HG03342 (cell line): ENCODE measurements around the gene SLC6A12.

ENCODE experiments used
- ATAC-seq: cut with Tn5 transposase; IDR thresholded peaks from one replicate; pipeline ENCODE4 v1.9.1; 2021; ENCODE audit warnings: mild to moderate bottlenecking, moderate library complexity; ENCODE audit not compliant: unreplicated experiment

SLC6A12 gene

GRCh38 chr12:214003-214741 is at the start of gene SLC6A12:
Gene SLC6A12 (minus strand): TSS chr12:214157. CDS start chr12:209986, 4,171 bp downstream.
- ATAC-seq = no peak

- no peak for ATAC-seq
Measured at GRCh38 chr12:263574-263973, 49.6 kb upstream of the SLC6A12 start.

- ATAC-seq = no peak
Measured at GRCh38 chr12:262817-263216, 48.9 kb upstream of the SLC6A12 start, which contains the start of gene SLC6A13. Gene SLC6A13 (minus strand): TSS chr12:262836. CDS start chr12:260052, 2,784 bp downstream.

DNA sequence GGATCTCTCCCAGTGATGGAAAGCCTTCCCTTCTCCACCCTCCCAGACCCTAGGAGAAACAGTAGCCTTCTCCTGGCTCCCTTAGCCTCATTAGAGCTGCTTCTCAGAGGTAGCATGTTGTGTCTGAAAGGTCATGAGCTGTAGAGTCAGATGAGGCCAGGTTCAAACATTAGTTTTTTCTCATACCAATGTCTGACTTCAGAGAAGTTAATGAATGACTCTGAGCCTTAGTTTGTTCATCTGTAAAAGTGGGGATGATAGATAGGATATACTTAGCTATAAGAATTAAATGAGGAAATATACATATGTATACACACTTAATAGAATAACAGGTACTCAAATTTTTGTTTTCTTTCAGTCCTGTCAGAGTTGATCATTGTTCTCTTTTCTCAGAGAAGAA is 48.2 kb upstream of the SLC6A12 start:
- ATAC-seq = no peak

DNA sequence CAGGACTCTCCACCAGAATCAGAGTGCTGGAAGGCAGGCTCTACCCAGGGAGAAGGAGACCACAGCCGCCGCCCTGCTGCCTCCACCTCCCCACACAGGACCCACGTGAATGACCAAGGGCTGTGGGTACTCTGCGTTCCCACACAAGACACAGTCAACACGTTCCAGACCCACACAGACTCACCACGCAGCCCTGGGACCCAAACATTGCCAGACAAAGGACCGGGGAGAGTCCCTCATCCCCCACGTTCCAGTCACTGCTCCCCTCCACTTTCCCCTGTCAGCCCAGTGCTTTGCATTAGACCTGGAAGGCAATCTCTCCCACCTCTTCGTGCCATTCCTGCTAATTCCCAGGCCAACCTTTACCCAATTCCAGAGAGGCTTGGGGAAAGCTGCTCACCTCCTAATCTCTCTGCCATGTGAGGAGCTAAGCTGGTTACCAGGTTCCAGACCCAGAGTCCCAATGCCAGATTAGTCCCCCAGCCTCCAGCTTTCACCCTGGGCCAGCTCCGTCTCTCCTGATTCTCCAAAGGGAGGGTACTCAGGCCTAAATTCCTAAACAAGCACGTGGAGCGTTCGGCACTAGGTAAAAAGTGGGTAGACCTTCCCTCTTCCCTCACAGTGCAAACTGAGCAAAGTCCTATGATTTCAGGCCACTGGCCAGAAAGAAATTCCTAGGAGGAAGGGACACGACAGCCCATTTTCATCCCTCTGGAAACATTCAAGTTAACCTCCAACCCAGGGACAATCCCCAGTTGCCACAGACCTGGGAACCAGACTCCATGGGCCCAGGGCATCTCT is 43.8 kb upstream of the SLC6A12 start:
- no peak for ATAC-seq

DNA sequence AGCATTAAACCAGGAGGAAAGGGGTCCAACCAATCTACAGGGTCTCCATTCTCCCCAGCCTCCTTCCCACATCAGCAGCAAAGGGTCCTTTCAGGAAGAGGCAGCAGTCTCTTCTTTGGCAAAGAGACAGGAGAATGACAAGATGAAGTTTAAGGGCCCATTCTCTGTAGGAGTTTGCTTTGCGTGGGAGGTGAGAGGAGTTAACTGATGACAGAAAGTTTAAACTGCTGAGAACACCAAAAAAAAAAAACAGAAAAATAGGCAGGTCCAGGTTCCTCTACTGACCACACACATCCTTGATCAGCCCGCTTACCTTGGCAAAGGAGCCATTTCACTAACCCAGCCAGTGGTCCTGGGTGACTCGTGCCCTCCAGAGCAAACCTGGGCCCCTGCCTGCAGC is 43.0 kb upstream of the SLC6A12 start:
- no peak for ATAC-seq

DNA sequence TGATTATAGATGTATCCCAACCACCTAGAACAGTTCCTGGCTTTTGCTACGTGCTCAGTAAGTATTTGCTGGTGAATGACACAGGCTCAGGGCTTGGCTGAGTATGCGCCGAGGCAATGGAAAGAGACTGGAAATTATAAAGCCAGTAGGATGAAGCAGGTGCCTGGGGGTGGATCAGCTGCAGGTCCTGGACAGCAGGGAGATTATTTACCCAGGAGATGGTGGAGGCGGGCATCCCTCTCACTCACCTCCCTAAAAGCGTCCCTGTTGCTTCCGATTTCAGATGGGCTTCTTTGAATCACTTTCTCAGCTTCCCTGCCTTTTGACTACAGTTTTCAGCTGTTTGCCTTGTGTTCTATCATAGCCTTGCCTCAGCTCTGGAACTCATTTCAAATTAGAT is 42.3 kb upstream of the SLC6A12 start:
- ATAC-seq = no peak

DNA sequence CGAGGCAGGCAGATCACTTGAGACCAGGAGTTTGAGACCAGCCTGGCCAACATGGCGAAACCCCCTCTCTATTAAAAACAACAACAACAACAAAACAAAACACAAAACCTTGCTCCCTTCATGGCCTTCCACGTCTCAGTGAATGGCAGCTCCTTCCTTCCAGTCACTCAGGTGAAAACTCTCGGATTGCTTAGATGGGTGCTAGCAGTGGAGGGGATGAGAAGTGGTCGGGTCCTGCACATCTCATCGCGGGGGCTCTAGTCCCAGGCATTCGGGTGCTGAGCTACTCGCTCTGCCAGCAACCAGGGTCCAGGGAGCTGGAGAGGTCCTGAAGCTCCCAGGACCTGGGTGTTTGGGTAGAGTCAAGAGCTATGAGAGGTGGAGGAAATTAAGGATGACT is 41.0 kb upstream of the SLC6A12 start:
- ATAC-seq = no peak

DNA sequence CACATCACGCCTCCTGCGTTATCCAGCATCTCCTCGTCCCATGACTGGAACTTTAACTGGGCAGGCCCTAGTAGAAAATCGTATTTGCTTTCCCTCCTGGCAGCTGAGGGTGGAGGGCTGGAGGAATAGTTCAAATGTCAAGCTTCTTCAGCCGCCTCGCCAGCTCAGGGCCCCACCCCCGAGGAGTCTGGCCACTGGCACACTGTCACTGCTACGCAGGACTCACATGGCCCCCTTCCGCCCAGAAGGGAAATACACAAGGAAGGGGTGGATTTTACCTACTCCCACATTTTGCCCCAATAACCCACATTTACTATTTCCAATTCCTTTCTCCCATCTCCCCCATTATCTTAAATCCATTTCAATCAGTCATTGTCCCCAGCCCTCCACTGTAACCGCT is 40.1 kb upstream of the SLC6A12 start:
- ATAC-seq = no peak

DNA sequence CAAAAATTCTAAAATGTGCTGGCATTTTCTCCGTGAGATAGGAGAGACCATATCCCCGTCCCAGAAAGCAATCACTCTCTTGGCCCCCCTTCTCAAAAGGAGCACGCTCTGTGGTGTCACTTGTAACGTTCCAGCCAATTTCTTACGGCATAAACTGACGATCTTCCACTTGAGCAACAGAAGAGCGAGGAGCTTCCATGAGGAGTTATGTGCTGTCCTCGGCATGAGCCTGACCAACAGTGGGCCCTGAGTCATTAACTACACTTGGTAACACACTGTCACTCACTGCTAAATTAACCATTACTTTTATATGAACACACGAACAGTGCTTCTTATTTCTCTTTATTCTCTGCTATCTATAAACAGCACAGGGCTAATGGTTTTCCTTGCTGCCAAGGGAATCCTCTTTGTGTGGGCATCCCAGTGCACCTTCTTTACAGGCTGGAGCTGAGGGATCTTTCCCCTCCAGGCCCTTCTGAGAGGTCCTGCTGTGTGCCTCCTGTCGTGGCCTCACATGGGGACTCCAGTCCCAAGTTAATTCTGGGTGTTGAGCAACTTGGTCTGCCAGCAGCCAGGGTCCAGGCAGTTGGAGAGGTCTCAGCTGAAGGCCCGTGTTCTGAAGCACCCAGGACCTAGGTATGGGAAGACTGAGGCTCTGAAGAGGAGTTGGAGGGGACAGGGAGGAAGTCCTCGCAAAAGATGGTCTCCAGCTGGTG is 39.3 kb upstream of the SLC6A12 start:
- no peak for ATAC-seq

- ATAC-seq = no peak
Measured at GRCh38 chr12:252636-253035, 38.7 kb upstream of the SLC6A12 start.

- ATAC-seq = no peak
Measured at GRCh38 chr12:247271-247670, 33.3 kb upstream of the SLC6A12 start.

GRCh38 chr12:243381-243780 is 29.4 kb upstream of the SLC6A12 start:
- ATAC-seq = no peak

DNA sequence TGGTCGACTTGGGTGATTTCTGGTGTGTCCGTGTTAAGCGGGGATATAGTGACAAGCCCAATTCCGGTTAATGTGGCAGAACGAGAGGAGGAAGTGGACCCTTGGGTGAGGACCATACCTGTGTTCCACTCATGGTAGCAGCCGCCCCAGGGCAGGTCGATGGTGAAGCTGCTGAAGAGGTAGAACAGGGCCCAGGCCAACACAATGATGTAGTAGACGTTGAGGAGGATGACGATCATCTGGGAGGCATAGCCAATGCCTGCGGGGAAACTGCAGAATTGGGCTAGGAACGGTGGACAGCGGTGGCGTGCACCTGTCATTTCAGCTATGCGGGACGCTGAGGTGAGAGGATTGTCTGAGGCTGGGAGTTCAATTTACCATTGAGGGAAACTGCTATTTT is 28.5 kb upstream of the SLC6A12 start:
- no peak for ATAC-seq

DNA sequence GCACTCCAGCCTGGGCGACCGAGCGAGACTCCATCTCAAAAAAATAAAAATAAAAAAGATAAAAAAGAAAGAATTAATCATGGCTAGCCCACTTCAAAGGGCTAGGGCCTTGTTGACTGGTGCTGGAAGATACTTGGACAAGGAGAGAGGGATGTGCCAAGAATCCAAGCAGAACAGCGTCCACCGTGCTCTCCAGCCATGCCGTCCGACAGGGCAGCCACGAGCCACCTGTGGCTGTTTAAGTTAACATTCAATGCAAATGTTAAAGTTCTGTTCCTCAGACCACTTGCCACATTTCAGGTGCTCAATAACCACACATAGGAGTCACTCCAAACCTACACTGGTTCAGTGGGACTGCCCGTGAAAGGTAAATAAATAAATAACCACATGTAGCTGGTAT is 27.3 kb upstream of the SLC6A12 start:
- ATAC-seq = no peak

- ATAC-seq = no peak
Measured at GRCh38 chr12:240566-240965, 26.6 kb upstream of the SLC6A12 start.

- ATAC-seq = no peak
Measured at GRCh38 chr12:238736-239398, 24.9 kb upstream of the SLC6A12 start.

GRCh38 chr12:238116-238515 is 24.2 kb upstream of the SLC6A12 start:
- ATAC-seq = no peak

GRCh38 chr12:237026-237815 is 23.3 kb upstream of the SLC6A12 start:
- no peak for ATAC-seq

DNA sequence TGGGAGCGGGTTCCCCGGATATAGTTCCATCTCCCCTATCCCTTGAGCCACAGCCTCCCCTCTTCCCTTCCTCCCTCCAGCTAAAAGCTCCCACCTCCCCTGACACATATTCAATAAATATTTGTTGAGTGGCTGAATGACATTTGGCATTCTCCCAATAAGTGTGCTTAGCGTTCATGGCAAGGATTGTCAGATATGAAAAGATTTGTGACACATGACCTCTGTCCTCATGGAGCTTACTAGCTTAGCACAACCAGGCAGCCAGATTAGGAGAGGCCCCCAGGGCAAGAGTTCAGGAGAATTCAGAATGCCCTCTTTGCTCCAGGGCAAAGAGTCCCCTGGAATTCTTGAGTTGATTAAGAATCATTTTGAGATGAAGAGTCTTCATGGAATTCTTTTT is 22.5 kb upstream of the SLC6A12 start:
- ATAC-seq = no peak
